Choroid plexus epithelial cell (primary cell): ENCODE data around the gene SETD5.

Experiments
- DNase-seq: peaks from one replicate; pipeline ENCODE4 v3.0.0-alpha.2; 2010; ENCODE audit warnings: low read depth
- H3K4me3 ChIP-seq: 2 replicates; pipeline ENCODE4 v1.5.1; 2011; ENCODE audit warnings: low read depth, mild to moderate bottlenecking, control low read depth, low read length, moderate library complexity
- TF ChIP-seq, protein P1 (sequence below): conservative IDR thresholded peaks from 2 replicates; pipeline ENCODE4 v1.5.1; 2011; ENCODE audit warnings: low read depth, mild to moderate bottlenecking, control low read depth, inconsistent platforms, low read length, moderate library complexity

The SETD5 gene

DNA sequence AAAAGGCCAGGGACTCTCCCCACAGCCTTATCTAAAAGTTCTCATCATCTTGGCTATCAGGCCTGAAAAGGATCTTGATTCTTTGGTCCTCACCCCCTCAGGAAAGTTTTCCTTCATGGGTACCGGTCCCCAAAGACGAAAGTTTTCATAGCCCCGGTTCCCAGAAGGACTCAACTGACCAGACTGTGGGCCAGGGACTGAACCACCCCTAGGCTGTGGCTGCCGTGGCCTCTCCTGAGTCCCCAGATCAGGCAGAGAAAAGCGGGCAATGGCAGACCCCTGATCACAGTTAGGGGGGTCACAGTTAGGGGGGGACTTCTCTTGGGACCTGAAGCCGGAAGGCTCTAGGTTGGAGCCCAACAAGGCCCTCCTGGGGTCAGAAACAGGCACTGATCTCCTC is 101.4 kb downstream of the SETD5 start:
- DNase-seq: no peak
- TF ChIP-seq, protein P1, sequence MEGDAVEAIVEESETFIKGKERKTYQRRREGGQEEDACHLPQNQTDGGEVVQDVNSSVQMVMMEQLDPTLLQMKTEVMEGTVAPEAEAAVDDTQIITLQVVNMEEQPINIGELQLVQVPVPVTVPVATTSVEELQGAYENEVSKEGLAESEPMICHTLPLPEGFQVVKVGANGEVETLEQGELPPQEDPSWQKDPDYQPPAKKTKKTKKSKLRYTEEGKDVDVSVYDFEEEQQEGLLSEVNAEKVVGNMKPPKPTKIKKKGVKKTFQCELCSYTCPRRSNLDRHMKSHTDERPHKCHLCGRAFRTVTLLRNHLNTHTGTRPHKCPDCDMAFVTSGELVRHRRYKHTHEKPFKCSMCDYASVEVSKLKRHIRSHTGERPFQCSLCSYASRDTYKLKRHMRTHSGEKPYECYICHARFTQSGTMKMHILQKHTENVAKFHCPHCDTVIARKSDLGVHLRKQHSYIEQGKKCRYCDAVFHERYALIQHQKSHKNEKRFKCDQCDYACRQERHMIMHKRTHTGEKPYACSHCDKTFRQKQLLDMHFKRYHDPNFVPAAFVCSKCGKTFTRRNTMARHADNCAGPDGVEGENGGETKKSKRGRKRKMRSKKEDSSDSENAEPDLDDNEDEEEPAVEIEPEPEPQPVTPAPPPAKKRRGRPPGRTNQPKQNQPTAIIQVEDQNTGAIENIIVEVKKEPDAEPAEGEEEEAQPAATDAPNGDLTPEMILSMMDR: no peak
- no peak overlapping the region for H3K4me3 ChIP-seq

DNA sequence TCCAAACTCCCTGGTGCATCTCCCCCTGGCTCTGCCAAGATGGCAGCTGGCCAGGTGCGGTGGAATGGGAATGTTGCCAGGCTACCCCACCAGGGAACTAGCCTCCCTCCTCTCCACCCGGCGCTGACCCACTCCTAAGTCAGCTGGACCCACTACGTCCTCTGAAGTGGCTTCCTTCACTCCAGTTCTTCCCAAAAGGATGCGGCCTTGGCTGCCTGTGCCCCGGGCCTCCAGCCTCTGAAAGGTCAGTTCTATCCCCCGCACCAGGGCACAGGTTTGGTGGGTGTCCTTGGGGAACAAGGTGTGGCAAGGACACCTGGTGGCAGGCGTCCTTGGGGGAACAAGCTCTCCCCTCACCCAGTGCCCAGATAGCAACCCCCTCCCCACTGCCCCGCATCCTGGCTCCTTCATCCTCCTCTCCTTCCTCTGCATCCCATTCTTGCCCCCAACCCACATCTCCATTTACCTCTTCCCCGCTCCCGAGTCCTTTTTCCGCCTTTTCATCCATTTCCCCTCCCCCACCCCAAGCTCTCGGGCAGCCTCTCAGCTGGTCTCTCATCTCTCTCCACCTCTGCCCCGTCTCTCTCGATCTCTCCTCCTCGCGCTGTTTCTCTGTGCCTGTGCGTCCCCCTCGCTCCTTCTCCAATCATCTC is 102.2 kb downstream of the SETD5 start:
- H3K4me3 ChIP-seq: no peak overlapping the region
- DNase-seq: no peak
- TF ChIP-seq, protein P1: no peak

DNA sequence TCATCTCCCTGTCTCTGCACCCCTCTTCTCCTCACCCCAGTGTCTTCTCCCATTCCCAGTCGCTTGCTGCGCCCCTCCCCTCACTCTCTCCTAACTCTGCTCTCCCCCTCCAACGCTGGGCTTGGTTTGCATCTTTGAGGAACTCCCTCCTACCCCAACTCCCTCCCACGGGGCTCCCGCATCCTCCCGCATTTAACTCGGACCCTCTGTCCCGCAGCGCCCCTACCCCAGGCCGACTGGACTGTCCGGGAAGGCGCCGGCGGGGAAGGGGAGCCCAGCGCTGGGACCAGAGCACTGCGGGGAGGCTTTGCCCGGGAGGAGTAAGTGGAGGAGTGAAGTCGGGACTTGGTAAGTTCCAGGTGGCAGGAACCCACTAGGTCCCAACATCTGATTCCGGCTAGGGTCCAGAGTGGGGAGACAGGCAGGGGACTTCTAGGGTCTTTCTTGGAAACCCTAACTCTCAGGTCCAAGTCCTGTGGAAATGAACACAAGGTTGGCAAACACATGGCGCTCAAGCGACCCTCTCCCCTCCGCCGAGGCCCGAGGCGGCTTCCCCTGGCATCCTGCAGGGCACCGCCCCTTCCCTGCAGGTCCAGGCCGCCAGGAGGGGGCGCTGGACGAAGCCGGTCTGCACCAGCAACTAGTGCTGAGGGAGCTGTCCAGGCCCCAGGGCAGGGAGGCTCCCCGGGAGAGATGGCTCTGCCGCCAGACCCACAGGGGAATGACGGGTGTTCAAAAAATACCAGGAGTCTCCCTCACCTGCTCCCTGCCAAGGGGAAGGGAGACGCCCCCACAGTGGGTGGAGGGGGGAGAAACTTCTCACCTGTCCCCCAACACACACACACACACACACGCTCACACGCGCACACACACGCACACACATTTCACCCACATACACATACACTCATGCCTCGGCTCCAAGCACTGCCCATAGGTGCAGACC is 103.0 kb downstream of the SETD5 start:
- peak; percentile 76 for DNase-seq
- TF ChIP-seq, protein P1: peak; percentile 86
- no peak overlapping the region for H3K4me3 ChIP-seq

DNA sequence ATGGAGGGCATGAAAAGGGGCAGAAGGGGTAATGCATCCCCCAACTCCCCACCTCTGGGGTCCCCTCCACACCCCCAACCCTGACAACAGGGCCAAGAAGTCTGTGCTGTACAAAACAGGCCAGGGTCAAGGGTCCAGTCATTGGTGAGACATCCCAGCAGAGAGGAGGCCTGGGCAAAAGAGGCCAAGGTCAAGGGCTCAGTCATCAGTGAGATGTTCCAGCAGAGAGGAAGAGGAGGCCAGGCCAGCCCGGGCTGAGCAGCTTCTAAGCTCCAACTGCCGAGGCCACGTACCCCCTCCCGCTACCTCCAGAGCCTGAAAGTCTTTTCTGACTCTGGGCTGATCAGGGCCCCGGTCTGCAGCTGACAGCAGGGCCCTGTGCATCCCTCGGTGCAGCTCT is 103.8 kb downstream of the SETD5 start:
- no peak for DNase-seq
- no peak overlapping the region for H3K4me3 ChIP-seq
- TF ChIP-seq, protein P1: no peak

DNA sequence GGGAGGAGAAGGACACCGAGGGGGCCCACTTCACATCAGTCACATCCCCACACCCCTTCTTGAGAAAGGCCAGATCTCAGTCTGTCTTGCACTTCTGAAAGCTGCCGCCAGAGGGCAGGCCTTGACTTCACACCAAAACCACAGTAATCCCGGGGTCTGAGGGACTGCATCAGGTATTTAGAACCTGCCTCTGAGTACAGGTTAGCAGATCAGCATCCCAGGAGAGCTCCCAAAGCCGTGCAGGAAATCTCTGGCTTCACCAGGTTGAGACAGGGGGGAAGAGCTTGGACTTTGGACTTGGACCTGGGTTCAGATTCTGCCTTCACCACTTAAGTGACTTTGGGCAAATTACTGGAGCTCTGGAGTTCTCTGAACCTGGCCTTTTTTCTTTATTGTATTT is 105.9 kb downstream of the SETD5 start:
- TF ChIP-seq, protein P1: peak; percentile 96

DNA sequence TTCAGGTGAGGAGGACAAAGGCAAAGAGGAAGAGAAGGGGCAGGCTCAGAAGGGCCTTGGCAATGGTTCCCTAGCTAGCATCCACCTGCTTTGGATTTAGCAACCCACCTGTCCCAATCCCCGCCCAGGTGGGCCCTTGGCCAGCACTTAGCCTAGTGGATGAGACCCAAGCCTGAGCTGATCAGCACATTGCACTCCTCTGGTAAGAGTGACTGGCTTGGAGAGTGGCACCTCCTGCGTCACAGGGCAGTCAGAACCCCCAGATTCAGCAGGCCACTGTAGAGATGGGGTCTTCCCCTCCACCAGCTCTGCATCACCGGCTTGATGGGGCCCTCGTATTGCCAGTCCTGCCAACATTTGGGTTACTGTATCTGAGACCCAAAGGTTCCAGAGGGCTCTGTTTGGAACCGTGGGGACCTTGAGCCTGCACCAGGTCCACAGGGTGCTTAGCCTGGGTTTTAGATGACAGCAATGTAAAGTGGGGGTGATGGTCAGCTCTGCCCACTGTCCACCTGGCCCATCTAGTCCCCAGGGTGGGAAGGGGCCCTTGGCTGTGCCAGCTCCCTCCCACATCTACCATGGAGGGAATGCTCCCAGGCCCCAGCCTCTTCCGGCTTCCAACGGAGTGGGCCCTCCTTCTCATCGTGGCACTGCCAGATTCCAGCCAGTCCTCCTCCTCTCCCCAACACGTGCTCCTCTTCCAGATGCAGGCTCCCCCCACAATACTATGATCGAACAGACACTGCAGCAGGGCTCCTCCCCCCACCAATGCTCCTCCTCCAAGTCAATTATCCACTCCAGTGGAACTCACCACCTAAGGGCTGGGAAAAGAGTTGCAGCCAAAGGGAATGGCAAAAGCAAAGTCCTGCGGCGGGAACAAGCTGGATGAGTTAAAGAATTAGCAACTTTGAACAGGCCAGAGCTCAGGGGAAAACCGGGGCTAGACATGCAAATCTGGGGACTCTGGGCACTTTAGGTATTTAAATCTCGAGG is 110.5 kb downstream of the SETD5 start:
- no peak overlapping the region for H3K4me3 ChIP-seq
- TF ChIP-seq, protein P1: no peak
- no peak for DNase-seq

More for the DNA sequence above, 105.9 kb downstream of the SETD5 start:
- no peak overlapping the region for H3K4me3 ChIP-seq
- DNase-seq: peak; percentile 84
